ENCODE results near the gene PKDREJ.
"Not testable (repeated sequence)": the region's sequence is repeated elsewhere in the genome, so short reads cannot be mapped to it uniquely, and the experiment has no call there.

The PKDREJ gene

DNA sequence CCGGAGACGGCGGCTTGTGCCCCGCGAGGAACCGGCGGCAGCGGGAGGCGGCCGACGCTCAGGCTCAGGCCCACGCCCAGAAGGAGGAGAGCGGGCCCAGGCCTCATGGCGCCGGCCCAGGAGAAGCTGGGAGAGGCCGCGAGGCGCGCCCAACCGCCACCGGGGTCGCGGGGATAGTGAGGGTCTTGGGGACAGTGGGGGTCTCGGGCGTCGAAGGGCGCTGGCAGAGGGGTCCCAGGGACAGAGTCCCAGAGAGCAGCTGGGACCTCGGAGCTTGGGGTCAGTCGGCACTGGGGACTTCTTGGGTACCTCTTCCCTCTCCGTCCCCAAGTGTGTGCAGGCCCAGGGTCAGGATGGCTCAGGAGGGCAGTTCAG lies at the start of gene PKDREJ:
PKDREJ (minus strand) TSS at position 128 of the 375 bp plus-strand sequence; CDS start at position 107, 21 bp downstream.
- Histone ChIP-seq H3K9me3 (ENCODE audit: control insufficient read depth, insufficient read depth, low read length) (no peaks in the 10 kb centered on the region; the same call in 1 of the 2 replicates), H3K9ac (ENCODE audit: low read depth, low read length) (peak within 1 kb of the TSS; percentile 24; the same call in 1 of the 2 replicates), H3K4me1 (ENCODE audit: insufficient read depth, low read length) (no peaks in the 10 kb centered on the region), H3K36me3 (ENCODE audit: insufficient read depth, low read length) (no peaks in the 10 kb centered on the region)

DNA sequence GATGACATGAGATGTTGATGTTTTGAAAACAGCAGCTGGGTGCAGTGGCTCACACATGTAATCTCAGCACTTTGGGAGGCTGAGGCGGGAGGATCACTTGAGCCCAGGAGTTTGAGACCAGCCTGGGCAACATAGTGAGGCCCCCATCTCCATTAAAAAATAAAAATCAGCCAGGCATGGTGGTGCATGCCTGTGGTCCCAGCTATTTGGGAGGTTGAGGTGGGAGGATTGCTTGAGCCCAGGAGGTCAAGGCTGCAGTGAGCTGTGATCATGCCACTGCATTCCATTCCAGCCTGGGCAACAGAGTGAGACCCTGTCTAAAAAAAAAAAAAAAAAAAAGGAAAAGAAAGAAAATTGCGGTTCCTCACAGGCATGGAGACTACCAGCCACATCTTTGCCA lies 49.7 kb upstream of the PKDREJ start:
- not testable (repeated sequence) for H3K9me3 ChIP-seq (ENCODE audit: control insufficient read depth, insufficient read depth, low read length); H3K4me1 ChIP-seq (ENCODE audit: insufficient read depth, low read length); H3K9ac ChIP-seq (ENCODE audit: low read depth, low read length)
- peaks cover 13% of the 10 kb centered on the region for H3K36me3 ChIP-seq (ENCODE audit: insufficient read depth, low read length)

- no peaks in the 10 kb centered on the region for H3K4me1 ChIP-seq (ENCODE audit: insufficient read depth, low read length)
- H3K9ac ChIP-seq (ENCODE audit: low read depth, low read length) = no peak overlapping the region
- no peaks in the 10 kb centered on the region for H3K9me3 ChIP-seq (ENCODE audit: control insufficient read depth, insufficient read depth, low read length)
- peaks cover 13% of the 10 kb centered on the region for H3K36me3 ChIP-seq (ENCODE audit: insufficient read depth, low read length)
These were observed 48.9 kb upstream of the PKDREJ start for GRCh38 chr22:46312056-46312455.

DNA sequence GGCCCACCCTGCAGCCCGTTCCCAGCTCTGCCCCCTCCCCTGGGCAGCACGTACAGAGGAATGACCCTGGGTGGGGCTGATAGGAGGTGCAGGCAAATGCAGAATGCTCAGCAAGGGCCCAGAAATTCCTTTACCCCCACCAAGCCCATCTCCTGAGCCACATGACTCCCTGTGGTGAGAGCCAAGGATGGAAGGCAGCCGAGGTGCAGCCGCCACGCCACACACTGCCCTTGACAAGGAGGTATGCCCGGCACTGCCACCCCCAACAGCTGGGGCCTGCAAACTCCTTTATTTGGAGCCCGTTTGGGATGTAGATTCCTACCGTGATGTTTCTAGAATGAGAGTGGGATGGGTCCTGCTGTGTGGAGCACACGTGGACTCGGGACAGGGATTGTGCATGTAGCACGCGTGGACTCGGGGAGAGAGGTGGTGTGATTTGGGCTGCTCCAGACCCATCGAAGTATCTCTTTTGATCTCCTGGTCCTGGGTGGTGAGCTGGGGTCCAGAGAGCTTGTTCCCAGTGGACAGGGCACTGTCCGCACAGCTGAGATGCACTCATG lies 46.5 kb upstream of the PKDREJ start:
- no peaks in the 10 kb centered on the region for H3K4me1 ChIP-seq (ENCODE audit: insufficient read depth, low read length)
- no peak overlapping the region for H3K9ac ChIP-seq (ENCODE audit: low read depth, low read length)
- H3K9me3 ChIP-seq (ENCODE audit: control insufficient read depth, insufficient read depth, low read length) = no peaks in the 10 kb centered on the region
- peaks cover 9% of the 10 kb centered on the region; the same call in 1 of the 2 replicates for H3K36me3 ChIP-seq (ENCODE audit: insufficient read depth, low read length)

DNA sequence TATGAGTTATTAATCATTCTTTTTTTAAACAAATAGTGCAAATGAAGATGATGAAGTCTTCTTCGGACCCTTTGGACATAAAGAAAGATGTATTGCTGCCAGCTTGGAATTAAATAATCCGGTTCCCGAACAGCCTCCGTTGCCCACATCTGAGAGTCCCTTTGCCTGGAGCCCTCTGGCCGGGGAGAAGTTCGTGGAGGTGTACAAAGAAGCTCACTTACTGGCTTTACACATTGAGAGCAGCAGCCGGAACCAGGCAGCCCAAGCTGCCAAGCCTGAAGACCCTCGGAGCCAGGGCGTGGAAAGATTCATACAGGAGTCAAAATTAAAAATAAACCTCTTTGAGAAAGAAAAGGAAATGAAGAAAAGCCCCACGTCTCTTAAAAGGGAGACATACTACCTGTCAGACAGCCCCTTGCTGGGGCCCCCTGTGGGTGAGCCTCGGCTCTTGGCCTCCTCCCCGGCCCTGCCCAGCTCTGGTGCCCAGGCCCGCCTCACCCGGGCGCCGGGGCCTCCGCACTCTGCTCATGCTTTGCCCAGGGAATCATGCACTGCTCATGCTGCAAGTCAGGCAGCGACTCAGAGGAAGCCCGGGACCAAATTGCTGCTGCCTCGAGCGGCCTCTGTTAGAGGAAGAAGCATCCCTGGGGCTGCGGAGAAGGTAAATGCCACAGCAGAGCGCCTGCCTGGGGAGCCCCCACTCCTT lies 45.3 kb upstream of the PKDREJ start:
- Histone ChIP-seq H3K36me3 (ENCODE audit: insufficient read depth, low read length) (peaks cover 9% of the 10 kb centered on the region; the same call in 1 of the 2 replicates), H3K4me1 (ENCODE audit: insufficient read depth, low read length) (no peaks in the 10 kb centered on the region), H3K9ac (ENCODE audit: low read depth, low read length) (no peak overlapping the region), H3K9me3 (ENCODE audit: control insufficient read depth, insufficient read depth, low read length) (no peaks in the 10 kb centered on the region)

DNA sequence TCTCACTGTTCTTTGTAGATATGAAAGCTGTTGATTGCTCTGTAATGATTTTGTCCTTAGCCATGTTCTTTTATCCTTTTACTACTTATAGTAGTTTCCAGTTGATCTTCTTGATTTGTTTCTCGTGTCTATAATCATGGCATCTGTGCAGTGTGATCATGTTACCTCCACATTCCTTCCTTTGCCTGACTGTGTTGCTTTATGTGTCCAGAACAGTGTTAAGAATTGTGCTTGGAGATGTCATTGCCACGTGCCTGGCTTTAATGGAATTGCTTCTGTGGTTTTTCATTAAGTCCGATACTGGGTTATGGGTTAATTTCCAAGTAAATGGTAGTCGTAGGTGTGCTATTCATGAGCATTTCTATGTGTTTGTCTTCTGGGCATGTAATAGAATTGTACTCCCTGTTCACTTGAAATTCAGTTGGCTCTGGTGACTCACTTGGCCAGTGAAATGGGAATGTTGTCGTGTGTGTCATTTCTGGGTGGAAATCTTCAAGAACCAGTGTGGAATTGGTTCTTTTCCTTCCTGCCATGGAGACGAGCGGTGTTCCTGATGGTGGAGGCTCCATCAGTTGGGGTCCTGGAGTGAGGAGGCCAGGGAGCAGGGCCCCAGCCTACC lies 40.3 kb upstream of the PKDREJ start:
- Histone ChIP-seq H3K9ac (ENCODE audit: low read depth, low read length) (no peak overlapping the region), H3K36me3 (ENCODE audit: insufficient read depth, low read length) (peaks cover 14% of the 10 kb centered on the region), H3K4me1 (ENCODE audit: insufficient read depth, low read length) (no peaks in the 10 kb centered on the region), H3K9me3 (ENCODE audit: control insufficient read depth, insufficient read depth, low read length) (no peaks in the 10 kb centered on the region)

DNA sequence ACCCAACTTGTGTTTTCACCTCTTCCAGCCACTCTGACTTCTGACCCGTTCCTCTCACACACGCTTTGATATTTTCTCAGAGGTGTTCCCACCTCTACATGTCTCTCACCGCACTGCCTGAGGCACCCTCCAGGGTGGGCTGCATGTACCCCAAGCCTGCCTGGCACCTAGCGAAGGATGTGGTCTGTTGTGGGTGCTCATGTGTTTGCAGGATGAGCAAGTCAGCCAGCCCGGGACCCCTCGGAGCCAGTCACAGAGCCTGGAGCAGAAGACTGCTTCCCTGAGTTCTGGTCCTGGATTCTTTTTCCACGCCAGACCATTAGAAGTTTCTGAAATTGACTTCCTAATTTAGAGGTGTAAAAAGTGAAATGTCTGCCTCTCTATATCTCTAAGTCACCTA lies 37.3 kb upstream of the PKDREJ start:
- peaks cover 14% of the 10 kb centered on the region for H3K36me3 ChIP-seq (ENCODE audit: insufficient read depth, low read length)
- no peaks in the 10 kb centered on the region for H3K9me3 ChIP-seq (ENCODE audit: control insufficient read depth, insufficient read depth, low read length)
- H3K9ac ChIP-seq (ENCODE audit: low read depth, low read length) = no peak overlapping the region
- no peaks in the 10 kb centered on the region for H3K4me1 ChIP-seq (ENCODE audit: insufficient read depth, low read length)

GRCh38 chr22:46299101-46299500 lies 36.0 kb upstream of the PKDREJ start:
- no peak overlapping the region for H3K9ac ChIP-seq (ENCODE audit: low read depth, low read length)
- peaks cover 14% of the 10 kb centered on the region for H3K36me3 ChIP-seq (ENCODE audit: insufficient read depth, low read length)
- H3K9me3 ChIP-seq (ENCODE audit: control insufficient read depth, insufficient read depth, low read length) = no peaks in the 10 kb centered on the region

DNA sequence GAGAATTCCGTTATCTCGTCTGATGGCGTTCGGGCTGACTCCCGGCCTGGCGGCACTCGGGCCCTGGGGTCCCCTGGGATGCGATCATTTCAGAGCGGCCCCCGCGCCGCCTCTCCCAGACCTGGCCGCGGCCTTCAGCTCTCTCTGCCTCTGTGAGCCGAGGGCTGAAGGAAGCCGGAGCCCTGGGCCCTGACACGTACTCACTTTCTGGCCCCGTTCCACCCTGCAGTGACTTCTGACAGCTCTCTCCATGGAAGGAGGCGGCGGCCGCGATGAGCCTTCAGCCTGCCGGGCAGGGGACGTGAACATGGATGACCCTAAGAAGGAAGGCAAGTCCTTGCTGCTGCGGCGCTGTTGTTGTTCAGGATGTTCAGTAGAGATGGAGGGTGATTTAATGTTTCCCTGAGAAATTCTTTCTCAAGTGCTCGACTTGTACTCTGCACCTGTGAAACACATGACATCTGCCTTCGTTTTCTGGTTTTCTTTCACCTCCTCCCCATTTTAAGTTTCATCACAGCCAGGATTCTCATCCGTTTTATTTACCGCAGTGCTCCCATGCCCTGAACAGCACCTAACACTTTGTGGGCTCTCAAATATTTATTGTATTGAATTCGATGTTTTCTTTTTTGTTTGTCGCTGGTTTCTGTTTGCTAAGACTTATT lies 34.1 kb upstream of the PKDREJ start:
- Histone ChIP-seq H3K9ac (ENCODE audit: low read depth, low read length) (peak overlapping the region; percentile 86), H3K9me3 (ENCODE audit: control insufficient read depth, insufficient read depth, low read length) (no peaks in the 10 kb centered on the region), H3K4me1 (ENCODE audit: insufficient read depth, low read length) (peaks cover 4% of the 10 kb centered on the region; the same call in 1 of the 2 replicates), H3K36me3 (ENCODE audit: insufficient read depth, low read length) (peaks cover 14% of the 10 kb centered on the region)

More at GRCh38 chr22:46299101-46299500, 36.0 kb upstream of the PKDREJ start:
- H3K4me1 ChIP-seq (ENCODE audit: insufficient read depth, low read length) = no peaks in the 10 kb centered on the region

DNA sequence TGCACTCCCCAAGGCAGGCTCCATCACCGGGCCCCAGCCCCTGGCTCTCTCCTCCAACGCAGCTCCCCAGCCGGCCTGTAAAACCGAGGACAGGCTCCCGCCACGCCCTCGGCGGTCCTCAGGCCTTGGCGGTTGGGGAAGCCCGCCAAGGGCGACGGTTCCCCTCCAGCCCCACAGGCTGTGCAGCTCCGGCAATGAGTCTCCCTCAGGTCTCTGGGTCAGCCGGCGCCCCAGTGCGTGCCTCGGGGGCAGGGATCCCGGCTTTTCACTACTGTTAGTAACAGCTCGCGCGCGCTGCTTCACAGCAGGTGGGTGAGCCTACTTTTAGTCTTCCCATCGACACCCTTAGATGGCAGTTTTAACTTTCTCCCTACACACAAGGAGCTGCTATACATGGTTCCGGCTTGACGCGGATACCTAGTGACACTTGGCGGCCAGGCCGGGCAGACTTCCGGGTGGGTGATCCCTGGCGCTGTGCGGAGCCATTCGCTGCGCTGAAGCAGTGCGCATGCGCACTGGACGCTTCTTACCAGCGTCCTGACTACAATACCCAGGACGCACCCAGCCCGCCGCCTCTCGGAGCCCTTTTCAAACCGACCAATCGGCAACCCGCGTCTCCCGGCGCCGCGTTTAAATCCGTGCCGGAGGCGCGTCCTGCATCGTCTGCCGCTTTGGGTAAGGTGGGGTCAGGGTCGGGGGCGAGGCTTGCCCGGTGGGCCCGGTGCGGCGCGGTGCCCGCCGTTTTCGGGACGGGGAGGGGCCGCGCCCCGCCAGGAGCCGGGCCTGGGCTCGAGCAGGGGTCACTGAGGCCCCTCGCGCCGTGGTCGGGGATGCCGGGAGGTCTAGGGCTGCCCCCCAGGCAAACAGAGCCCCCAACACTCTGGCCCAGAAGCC lies 33.4 kb upstream of the PKDREJ start, which contains the start of gene GTSE1:
GTSE1 (plus strand) TSS at position 614 of the 894 bp plus-strand sequence. CDS start 531 bp downstream, outside the sequence.
- Histone ChIP-seq H3K36me3 (ENCODE audit: insufficient read depth, low read length) (peaks cover 14% of the 10 kb centered on the region), H3K4me1 (ENCODE audit: insufficient read depth, low read length) (peaks cover 4% of the 10 kb centered on the region; the same call in 1 of the 2 replicates), H3K9me3 (ENCODE audit: control insufficient read depth, insufficient read depth, low read length) (no peaks in the 10 kb centered on the region), H3K9ac (ENCODE audit: low read depth, low read length) (peak within 1 kb of the TSS; percentile 86)

DNA sequence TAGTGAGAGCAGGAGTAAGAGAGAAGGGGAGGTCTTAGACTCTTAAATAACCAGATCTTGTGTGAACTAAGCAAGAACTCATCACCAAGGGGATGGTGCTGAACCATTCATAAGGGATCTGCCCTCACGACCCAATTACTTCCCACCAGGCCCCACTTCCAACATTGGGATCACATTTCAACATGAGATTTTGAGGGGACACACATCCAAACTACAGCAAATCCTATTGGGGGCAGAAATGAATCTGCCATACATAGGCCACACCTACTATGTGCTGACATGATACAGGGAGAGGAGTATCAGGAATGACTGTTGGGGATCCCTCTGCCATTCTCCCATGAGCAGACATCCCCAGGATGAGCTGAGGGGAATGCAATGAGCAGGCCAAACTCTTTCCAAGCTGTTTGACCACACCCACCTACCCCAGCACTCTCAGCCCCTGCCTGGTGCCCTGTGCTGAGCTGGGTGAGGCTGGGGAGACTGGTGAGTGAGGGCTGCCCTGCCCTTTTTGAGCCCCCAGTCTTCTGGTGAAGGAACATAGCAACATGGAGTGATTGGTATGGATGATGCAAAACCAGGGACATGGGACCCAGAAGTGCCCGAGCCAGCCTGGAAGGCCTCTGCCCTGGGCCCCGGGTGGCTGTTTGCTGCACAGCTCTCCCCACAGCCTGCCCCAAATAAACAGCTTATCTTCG lies 32.3 kb upstream of the PKDREJ start:
- Histone ChIP-seq H3K9me3 (ENCODE audit: control insufficient read depth, insufficient read depth, low read length) (no peaks in the 10 kb centered on the region), H3K9ac (ENCODE audit: low read depth, low read length) (peak overlapping the region; percentile 86; the same call in 1 of the 2 replicates), H3K36me3 (ENCODE audit: insufficient read depth, low read length) (peaks cover 9% of the 10 kb centered on the region; the same call in 1 of the 2 replicates), H3K4me1 (ENCODE audit: insufficient read depth, low read length) (peaks cover 4% of the 10 kb centered on the region; the same call in 1 of the 2 replicates)

DNA sequence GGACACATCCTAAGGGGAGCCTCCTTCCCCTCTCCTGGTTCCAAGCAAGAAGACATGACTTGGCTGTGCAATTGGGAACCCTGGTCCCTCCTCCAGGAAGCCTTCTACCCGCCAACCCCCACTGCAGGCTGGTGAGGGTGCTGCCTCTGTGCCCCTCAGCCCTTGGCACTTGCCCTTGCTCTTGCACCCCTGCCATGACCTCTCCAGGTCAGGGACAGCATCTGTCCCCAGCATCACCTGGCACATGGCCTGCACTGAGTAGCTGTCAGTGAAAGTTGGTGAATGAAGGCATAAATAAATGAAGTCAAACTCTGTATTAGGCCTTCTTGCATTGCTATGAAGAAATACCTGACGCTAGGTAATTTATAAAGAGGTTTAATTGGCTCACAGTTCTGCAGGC lies 31.6 kb upstream of the PKDREJ start:
- no peak overlapping the region for H3K9ac ChIP-seq (ENCODE audit: low read depth, low read length)
- H3K9me3 ChIP-seq (ENCODE audit: control insufficient read depth, insufficient read depth, low read length) = no peaks in the 10 kb centered on the region
- H3K36me3 ChIP-seq (ENCODE audit: insufficient read depth, low read length) = peaks cover 9% of the 10 kb centered on the region; the same call in 1 of the 2 replicates
- H3K4me1 ChIP-seq (ENCODE audit: insufficient read depth, low read length) = peaks cover 4% of the 10 kb centered on the region; the same call in 1 of the 2 replicates

Measured in ES-I3 (cell line).